GM21526 (cell line): Measurements from ENCODE around the gene COL5A1.

Experiments
- ATAC-seq: cut with Tn5 transposase; IDR thresholded peaks from one replicate; pipeline ENCODE4 v1.9.1; 2021; ENCODE audit warnings: moderate library complexity; ENCODE audit not compliant: unreplicated experiment, low FRiP score

The COL5A1 gene

GRCh38 chr9:134625361-134626068 is 16.1 kb upstream of the COL5A1 start:
- no peak for ATAC-seq

- no peak for ATAC-seq
These were observed 15.6 kb upstream of the COL5A1 start for GRCh38 chr9:134626069-134626423.

- ATAC-seq: no peak
These were observed 14.8 kb upstream of the COL5A1 start for GRCh38 chr9:134626571-134627416.

GRCh38 chr9:134627417-134628353 is 13.9 kb upstream of the COL5A1 start:
- no peak for ATAC-seq

- ATAC-seq: no peak
These were observed 13.3 kb upstream of the COL5A1 start for GRCh38 chr9:134628354-134628736.

GRCh38 chr9:134629061-134629585 is 12.5 kb upstream of the COL5A1 start:
- ATAC-seq: no peak

GRCh38 chr9:134629586-134630392 is 11.8 kb upstream of the COL5A1 start:
- no peak for ATAC-seq

- ATAC-seq: no peak
These were observed 11.2 kb upstream of the COL5A1 start for GRCh38 chr9:134630393-134630790.

- no peak for ATAC-seq
These were observed 10.7 kb upstream of the COL5A1 start for GRCh38 chr9:134630861-134631260.

GRCh38 chr9:134631881-134632280 is 9.7 kb upstream of the COL5A1 start:
- ATAC-seq: no peak

GRCh38 chr9:134632329-134632728 is 9.3 kb upstream of the COL5A1 start:
- ATAC-seq: no peak

GRCh38 chr9:134633362-134634142 is 8.1 kb upstream of the COL5A1 start:
- ATAC-seq: no peak

- no peak for ATAC-seq
These were observed 7.4 kb upstream of the COL5A1 start for GRCh38 chr9:134634176-134634575.

- ATAC-seq: no peak
These were observed 6.9 kb upstream of the COL5A1 start for GRCh38 chr9:134634667-134635230.

- ATAC-seq: no peak
These were observed 6.1 kb upstream of the COL5A1 start for GRCh38 chr9:134635351-134636148.

GRCh38 chr9:134636149-134636507 is 5.5 kb upstream of the COL5A1 start:
- no peak for ATAC-seq

GRCh38 chr9:134637241-134637640 is 4.4 kb upstream of the COL5A1 start:
- no peak for ATAC-seq
